ENCODE results near the gene CCDC134. TPM values are rescaled to one million over a fixed set of nuclear protein-coding genes. Genes with fewer than 3 reads are reported as not detected.

Gene CCDC134
- total and polyA plus RNA-seq, 2 of the 8 experiments (the other 6 are each of a cell fraction or from before 2014, with no cell fraction given) = 7.7 to 20.0 TPM

DNA sequence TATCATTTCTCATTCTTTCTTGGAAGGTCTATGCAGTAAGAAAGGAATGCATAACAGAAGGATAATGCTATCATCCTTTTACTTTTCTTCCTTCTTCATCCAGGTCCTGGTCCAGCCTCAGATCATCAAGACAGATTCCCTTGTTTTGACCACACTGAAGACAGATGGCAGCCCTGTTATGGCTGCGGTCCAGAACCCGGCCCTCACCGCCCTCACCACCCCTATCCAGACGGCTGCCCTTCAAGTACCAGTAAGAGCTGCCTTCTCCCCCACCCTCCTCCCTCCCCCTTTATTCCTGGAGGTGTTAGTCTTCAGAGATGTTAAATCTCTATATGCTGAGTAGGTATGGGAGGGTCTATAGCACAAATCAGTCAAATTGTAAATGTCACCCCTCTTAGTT lies 70.3 kb downstream of the CCDC134 start:
- H2AK5ac ChIP-seq (ENCODE audit: low read depth, low read length) = no peak overlapping the region
- FAIRE-seq (no peak), DNase-seq (ENCODE audit: low read depth in 1 of 2, low spot score in 2 of 2) (no peak)
- H3K79me1 ChIP-seq (ENCODE audit: low read depth, low read length) = peaks cover 11% of the 10 kb centered on the region; the same call in 1 of the 2 replicates
- H3K18ac ChIP-seq (ENCODE audit: extremely low read depth, low read length) = no peak overlapping the region
- H3K9ac ChIP-seq (replicated peaks in 1 of 4; ENCODE audit: extremely low read depth in 1 of 4, low read depth in 3 of 4, low read length in 3 of 4) = no peak overlapping the region
- POLR2A ChIA-PET (ENCODE audit: partially characterized antibody) = no interaction called here
- H4K91ac ChIP-seq (replicated peaks; ENCODE audit: insufficient read length, low read length) = no peak overlapping the region
- no peak overlapping the region for H2AFZ ChIP-seq (ENCODE audit: low read length)
- H2BK15ac ChIP-seq (ENCODE audit: low read length) = no peak overlapping the region
- no peak overlapping the region for H2BK12ac ChIP-seq (ENCODE audit: low read depth, low read length)
- no peak overlapping the region for H3K27ac ChIP-seq (ENCODE audit: low read depth, low read length)
- H3K4me1 ChIP-seq (replicated peaks in 1 of 4; ENCODE audit: control insufficient read depth in 3 of 4, insufficient read depth in 4 of 4, low read length in 3 of 4) = no peaks in the 10 kb centered on the region
- TF ChIP-seq SIRT6 (IDR thresholded peaks at IDR 0.05; ENCODE audit: low read length) = no peak
- TF ChIP-seq RXRA (IDR thresholded peaks at IDR 0.05; ENCODE audit: insufficient read depth, low read depth, low read length) = no peak
- no peak for TF ChIP-seq TCF12 (IDR thresholded peaks at IDR 0.05; ENCODE audit: low read depth, low read length)
- no peak for TF ChIP-seq POU5F1 (IDR thresholded peaks at IDR 0.05; ENCODE audit: low read depth, low read length)
- TF ChIP-seq SP4 (IDR thresholded peaks at IDR 0.05; ENCODE audit: low read length) = no peak
- no peak overlapping the region for H4K8ac ChIP-seq (ENCODE audit: extremely low read depth, insufficient read depth, low read length)
- no peak overlapping the region for H4K5ac ChIP-seq (ENCODE audit: insufficient read length, low read depth, low read length)
- WGBS, 2 experiments (ENCODE audit: extremely low coverage in 1 of 2, insufficient coverage in 1 of 2, insufficient read length in 1 of 2, insufficient replicate concordance in 2 of 2, low coverage in 1 of 2, low lambda C conversion rate in 2 of 2, missing lambda C conversion rate in 1 of 2) = 94% methylated on average over 4 of the region's 4 CpGs; no CpG with 5 or more reads in 1 of the 2 experiments
- no peak overlapping the region for H3K56ac ChIP-seq (replicated peaks; ENCODE audit: insufficient read length, low read depth, low read length)
- H2BK20ac ChIP-seq (ENCODE audit: low read length) = no peak overlapping the region
- peaks cover 5 to 12% of the 10 kb centered on the region in 2 experiments for H4K20me1 ChIP-seq (replicated peaks in 1 of 2; ENCODE audit: control insufficient read depth in 1 of 2, insufficient read depth in 2 of 2, low read length in 2 of 2)
- H3K4me2 ChIP-seq (ENCODE audit: insufficient read depth in 1 of 2, low read depth in 2 of 2, low read length in 2 of 2) = no peak overlapping the region
- H3K9me3 ChIP-seq (ENCODE audit: insufficient read depth in 2 of 2, low read depth in 1 of 2, low read length in 1 of 2) = no peaks in the 10 kb centered on the region
- H3K4ac ChIP-seq (replicated peaks; ENCODE audit: insufficient read length, low read depth, low read length) = no peak overlapping the region
- peaks cover 38 to 77% (median 63%) of the 10 kb centered on the region in 4 experiments for H3K36me3 ChIP-seq (ENCODE audit: control insufficient read depth in 2 of 4, insufficient read depth in 4 of 4, low read length in 3 of 4)
- no peak overlapping the region for H3K4me3 ChIP-seq (ENCODE audit: extremely low read depth in 1 of 4, insufficient read depth in 2 of 4, low read depth in 3 of 4, low read length in 4 of 4)
- H3K14ac ChIP-seq (ENCODE audit: insufficient read length) = no peak overlapping the region
- H2BK5ac ChIP-seq (ENCODE audit: low read depth, low read length) = no peak overlapping the region
- H3K27me3 ChIP-seq (replicated peaks in 1 of 4; ENCODE audit: control insufficient read depth in 3 of 4, extremely low read depth in 1 of 4, insufficient read depth in 3 of 4, low read length in 3 of 4) = no peaks in the 10 kb centered on the region
- CTCF ChIA-PET (ENCODE audit: partially characterized antibody) = interaction anchor here (1.7 kb wide), 1 partner anchor 174 kb away, joined by 4 read pairs; no protein-coding TSS in a partner anchor
- H3K23ac ChIP-seq (ENCODE audit: insufficient read length) = no peak overlapping the region
- peaks cover 0 to 3% of the 10 kb centered on the region in 2 experiments; a peak in 2 of 4 replicates for H3K79me2 ChIP-seq (ENCODE audit: control insufficient read depth in 1 of 2, insufficient read depth in 2 of 2, low read length in 2 of 2)
- no peak overlapping the region for H2BK120ac ChIP-seq (replicated peaks; ENCODE audit: low read depth, low read length)
- H3K23me2 ChIP-seq (ENCODE audit: low read depth, low read length) = no peaks in the 10 kb centered on the region

Data from H1 (cell line).